Hematopoietic multipotent progenitor cell treated with erythropoietin and hydrocortisone succinate and interleukin-3 and kit ligand, for 4 days (in vitro differentiated cells): ENCODE measurements around the gene KBTBD2.
"Not testable (repeated sequence)": the region's sequence is repeated elsewhere in the genome, so short reads cannot be mapped to it uniquely, and the experiment has no call there.

ENCODE experiments used
- DNase-seq: peaks from one replicate; pipeline ENCODE4 v3.0.0-alpha.2; 2015

KBTBD2 gene

GRCh38 chr7:32848655-32849054, 42.9 kb downstream of the KBTBD2 start:
- not testable (repeated sequence) for DNase-seq

GRCh38 chr7:32846630-32847225, 44.8 kb downstream of the KBTBD2 start:
- peak; percentile 95 for DNase-seq

- not testable (repeated sequence) for DNase-seq
These were observed 46.8 kb downstream of the KBTBD2 start for GRCh38 chr7:32844748-32845147.

GRCh38 chr7:32843763-32844162, 47.8 kb downstream of the KBTBD2 start:
- not testable (repeated sequence) for DNase-seq

GRCh38 chr7:32839846-32840245, 51.7 kb downstream of the KBTBD2 start:
- DNase-seq: not testable (repeated sequence)

- not testable (repeated sequence) for DNase-seq
These were observed 62.4 kb downstream of the KBTBD2 start for GRCh38 chr7:32828996-32829752.
